GM12874 (cell line): Measurements from ENCODE around the gene GRM8.

Experiments used
- TF ChIP-seq, protein P1 (sequence below): IDR thresholded peaks from 2 replicates; pipeline ENCODE4 v1.5.1; 2011; ENCODE audit warnings: low read depth, mild to moderate bottlenecking, control low read depth, low read length, moderate library complexity; ENCODE audit not compliant: insufficient read depth

Gene GRM8

DNA sequence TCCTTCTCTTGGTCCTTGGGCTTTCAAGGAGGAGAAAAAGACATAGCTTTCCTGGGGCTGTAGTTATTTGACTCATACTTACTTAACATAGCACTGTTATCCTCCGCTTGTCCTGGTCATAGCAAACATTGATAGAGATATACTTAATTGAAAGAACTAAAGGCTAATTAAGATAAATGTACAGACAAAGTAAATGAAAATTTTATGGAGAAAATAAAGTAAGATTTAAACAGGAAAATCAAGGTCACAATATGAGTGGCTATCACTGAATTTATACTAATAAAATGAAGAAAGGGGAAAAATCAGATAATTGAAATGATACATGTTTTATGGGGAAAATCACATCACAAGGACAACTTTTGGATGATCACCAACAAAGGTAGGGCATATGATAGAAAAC lies 849.7 kb downstream of the GRM8 start:
- TF ChIP-seq, protein P1, sequence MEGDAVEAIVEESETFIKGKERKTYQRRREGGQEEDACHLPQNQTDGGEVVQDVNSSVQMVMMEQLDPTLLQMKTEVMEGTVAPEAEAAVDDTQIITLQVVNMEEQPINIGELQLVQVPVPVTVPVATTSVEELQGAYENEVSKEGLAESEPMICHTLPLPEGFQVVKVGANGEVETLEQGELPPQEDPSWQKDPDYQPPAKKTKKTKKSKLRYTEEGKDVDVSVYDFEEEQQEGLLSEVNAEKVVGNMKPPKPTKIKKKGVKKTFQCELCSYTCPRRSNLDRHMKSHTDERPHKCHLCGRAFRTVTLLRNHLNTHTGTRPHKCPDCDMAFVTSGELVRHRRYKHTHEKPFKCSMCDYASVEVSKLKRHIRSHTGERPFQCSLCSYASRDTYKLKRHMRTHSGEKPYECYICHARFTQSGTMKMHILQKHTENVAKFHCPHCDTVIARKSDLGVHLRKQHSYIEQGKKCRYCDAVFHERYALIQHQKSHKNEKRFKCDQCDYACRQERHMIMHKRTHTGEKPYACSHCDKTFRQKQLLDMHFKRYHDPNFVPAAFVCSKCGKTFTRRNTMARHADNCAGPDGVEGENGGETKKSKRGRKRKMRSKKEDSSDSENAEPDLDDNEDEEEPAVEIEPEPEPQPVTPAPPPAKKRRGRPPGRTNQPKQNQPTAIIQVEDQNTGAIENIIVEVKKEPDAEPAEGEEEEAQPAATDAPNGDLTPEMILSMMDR: no peak

DNA sequence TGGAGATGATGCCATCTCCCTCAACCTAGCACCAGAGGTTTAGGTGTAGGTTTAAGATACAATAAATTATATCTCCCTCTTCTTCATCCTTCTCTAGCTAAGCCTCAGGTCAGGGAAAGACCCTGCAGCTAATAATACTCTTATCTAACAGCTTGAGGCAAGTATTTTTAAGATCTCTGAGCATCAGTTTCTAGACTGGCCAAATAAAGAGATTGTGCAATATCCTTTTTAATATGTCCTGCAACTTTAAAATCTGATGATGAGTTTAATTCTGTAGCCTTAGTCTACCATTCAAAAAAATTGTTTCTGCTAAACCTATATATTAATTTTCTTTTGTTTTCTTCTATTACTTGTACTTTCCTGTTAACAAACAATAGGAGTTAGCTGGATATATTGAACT lies 850.8 kb downstream of the GRM8 start:
- TF ChIP-seq, protein P1: no peak

DNA sequence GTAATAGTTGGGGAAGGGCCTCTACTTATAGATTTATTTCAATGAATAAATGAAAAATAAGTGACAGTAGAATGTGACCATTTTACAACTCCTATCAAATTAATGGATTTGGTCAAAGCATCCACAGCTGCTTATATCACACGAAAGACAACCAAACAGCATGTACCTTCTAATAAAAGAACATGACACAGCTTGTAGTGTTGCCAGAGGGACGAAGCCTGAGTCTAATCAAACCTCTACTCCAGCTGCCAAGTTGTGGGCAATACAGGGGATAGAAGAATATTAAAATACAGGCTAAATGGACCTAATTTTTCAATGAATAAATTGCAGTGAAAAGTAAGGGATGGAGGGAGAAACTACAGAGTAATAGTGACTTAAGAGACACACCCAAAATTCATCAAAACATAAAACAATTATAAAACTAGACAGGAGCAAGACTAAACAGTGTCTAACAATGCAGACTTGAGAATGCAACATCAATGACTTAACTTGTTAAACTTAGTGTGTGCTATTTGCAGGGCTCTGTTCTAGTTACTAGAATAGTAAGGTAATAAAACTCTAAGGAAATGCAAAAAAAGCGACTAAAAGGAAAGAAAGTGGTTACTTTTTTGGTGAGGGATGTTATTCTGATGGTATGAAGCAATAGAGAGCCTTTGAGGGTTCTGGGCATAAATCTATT lies 853.8 kb downstream of the GRM8 start:
- TF ChIP-seq, protein P1: no peak

DNA sequence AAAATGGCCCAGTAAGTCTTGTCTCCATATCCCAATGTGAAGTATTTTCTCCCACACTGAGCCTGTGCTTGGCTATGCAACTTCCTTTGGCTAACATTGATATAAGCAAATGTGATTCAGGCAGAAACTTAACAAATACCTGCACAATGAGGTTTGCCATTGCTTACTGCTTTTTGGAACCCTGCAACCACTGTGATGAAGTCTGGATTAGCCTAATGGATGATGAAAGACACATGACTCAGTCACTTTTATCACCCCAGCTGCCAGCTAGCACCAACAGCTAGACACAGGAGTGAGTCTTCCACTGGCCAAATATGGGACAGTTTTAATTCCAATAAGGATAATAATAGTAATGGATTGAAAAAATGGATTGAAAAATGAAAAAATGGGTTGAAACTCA lies 854.5 kb downstream of the GRM8 start:
- TF ChIP-seq, protein P1: no peak

DNA sequence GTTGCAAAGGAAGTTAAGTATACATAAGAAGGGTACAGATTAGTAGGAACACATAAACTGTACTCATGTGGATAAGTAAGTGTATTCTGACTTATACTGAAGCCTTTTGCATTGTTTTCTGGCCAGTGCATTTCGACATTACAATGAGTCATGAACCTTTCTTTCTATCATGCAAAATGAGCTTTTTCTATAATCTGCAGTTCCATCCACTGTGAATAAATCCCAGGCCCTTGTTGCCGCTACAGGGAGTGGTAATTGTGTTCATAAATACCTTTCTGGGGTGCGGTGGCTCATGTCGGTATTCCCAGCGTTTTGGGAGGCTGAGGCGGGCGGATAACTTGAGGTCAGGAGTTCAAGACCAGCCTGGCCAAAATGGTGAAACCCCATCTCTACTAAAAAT lies 858.3 kb downstream of the GRM8 start:
- TF ChIP-seq, protein P1: no peak
